Retina (tissue), 1 donor: ENCODE data around the gene ARHGAP26.

Experiments
- DNase-seq: peaks from one replicate; pipeline ENCODE4 v3.0.0-alpha.2; 2016

ARHGAP26 gene

GRCh38 chr5:142833517-142834449, 63.6 kb downstream of the ARHGAP26 start:
- DNase-seq: no peak

GRCh38 chr5:142834504-142834903, 64.3 kb downstream of the ARHGAP26 start:
- DNase-seq: no peak

- no peak for DNase-seq
Observed at GRCh38 chr5:142835540-142835939, 65.4 kb downstream of the ARHGAP26 start.

GRCh38 chr5:142836048-142836447, 65.9 kb downstream of the ARHGAP26 start:
- no peak for DNase-seq

- no peak for DNase-seq
Observed at GRCh38 chr5:142837081-142837725, 67.0 kb downstream of the ARHGAP26 start.

GRCh38 chr5:142838845-142839244, 68.7 kb downstream of the ARHGAP26 start:
- no peak for DNase-seq

GRCh38 chr5:142839711-142840346, 69.7 kb downstream of the ARHGAP26 start:
- DNase-seq: no peak

- no peak for DNase-seq
Observed at GRCh38 chr5:142840575-142840974, 70.4 kb downstream of the ARHGAP26 start.

GRCh38 chr5:142841511-142842265, 71.5 kb downstream of the ARHGAP26 start:
- DNase-seq: peak; percentile 56

GRCh38 chr5:142842994-142843905, 73.1 kb downstream of the ARHGAP26 start:
- no peak for DNase-seq

- DNase-seq: no peak
Observed at GRCh38 chr5:142844866-142845265, 74.7 kb downstream of the ARHGAP26 start.

GRCh38 chr5:142845402-142845921, 75.3 kb downstream of the ARHGAP26 start:
- peak; percentile 17 for DNase-seq

- no peak for DNase-seq
Observed at GRCh38 chr5:142845954-142846398, 75.8 kb downstream of the ARHGAP26 start.

GRCh38 chr5:142846406-142846805, 76.2 kb downstream of the ARHGAP26 start:
- no peak for DNase-seq

- no peak for DNase-seq
Observed at GRCh38 chr5:142847898-142848790, 78.0 kb downstream of the ARHGAP26 start.

GRCh38 chr5:142849466-142849865, 79.3 kb downstream of the ARHGAP26 start:
- DNase-seq: no peak

- DNase-seq: no peak
Observed at GRCh38 chr5:142849880-142850279, 79.7 kb downstream of the ARHGAP26 start.

- DNase-seq: no peak
Observed at GRCh38 chr5:142851731-142852130, 81.6 kb downstream of the ARHGAP26 start.

- DNase-seq: no peak
Observed at GRCh38 chr5:142852416-142853198, 82.4 kb downstream of the ARHGAP26 start.
